ENCODE measurements around the gene SCN11A.

DNA sequence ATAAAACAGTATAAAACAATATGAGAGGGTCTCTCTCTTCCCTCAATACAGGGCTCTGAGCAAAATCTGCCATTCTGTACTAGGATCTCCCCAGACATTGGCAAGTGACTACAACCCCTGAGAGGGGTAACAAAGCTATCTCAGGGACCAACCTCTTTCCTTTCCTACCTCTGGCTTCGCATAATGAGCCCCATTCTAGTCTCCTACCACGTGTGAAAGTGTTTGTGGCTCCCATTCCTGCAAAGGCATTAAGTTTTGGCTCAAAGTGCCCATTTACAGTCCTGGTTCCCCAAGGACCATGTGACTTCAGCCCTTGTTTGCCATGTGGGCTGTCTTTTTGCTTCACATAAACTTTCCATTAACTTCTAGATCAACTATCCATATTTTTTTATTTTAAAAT, 46.4 kb downstream of the SCN11A start:
- TF ChIP-seq, protein P1, sequence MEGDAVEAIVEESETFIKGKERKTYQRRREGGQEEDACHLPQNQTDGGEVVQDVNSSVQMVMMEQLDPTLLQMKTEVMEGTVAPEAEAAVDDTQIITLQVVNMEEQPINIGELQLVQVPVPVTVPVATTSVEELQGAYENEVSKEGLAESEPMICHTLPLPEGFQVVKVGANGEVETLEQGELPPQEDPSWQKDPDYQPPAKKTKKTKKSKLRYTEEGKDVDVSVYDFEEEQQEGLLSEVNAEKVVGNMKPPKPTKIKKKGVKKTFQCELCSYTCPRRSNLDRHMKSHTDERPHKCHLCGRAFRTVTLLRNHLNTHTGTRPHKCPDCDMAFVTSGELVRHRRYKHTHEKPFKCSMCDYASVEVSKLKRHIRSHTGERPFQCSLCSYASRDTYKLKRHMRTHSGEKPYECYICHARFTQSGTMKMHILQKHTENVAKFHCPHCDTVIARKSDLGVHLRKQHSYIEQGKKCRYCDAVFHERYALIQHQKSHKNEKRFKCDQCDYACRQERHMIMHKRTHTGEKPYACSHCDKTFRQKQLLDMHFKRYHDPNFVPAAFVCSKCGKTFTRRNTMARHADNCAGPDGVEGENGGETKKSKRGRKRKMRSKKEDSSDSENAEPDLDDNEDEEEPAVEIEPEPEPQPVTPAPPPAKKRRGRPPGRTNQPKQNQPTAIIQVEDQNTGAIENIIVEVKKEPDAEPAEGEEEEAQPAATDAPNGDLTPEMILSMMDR (IDR thresholded peaks at IDR 0.05), result no peak
- no peak for TF ChIP-seq SIN3A (IDR thresholded peaks at IDR 0.05; ENCODE audit: borderline replicate concordance, insufficient read depth, low read depth, low read length)
- TF ChIP-seq, protein P2, sequence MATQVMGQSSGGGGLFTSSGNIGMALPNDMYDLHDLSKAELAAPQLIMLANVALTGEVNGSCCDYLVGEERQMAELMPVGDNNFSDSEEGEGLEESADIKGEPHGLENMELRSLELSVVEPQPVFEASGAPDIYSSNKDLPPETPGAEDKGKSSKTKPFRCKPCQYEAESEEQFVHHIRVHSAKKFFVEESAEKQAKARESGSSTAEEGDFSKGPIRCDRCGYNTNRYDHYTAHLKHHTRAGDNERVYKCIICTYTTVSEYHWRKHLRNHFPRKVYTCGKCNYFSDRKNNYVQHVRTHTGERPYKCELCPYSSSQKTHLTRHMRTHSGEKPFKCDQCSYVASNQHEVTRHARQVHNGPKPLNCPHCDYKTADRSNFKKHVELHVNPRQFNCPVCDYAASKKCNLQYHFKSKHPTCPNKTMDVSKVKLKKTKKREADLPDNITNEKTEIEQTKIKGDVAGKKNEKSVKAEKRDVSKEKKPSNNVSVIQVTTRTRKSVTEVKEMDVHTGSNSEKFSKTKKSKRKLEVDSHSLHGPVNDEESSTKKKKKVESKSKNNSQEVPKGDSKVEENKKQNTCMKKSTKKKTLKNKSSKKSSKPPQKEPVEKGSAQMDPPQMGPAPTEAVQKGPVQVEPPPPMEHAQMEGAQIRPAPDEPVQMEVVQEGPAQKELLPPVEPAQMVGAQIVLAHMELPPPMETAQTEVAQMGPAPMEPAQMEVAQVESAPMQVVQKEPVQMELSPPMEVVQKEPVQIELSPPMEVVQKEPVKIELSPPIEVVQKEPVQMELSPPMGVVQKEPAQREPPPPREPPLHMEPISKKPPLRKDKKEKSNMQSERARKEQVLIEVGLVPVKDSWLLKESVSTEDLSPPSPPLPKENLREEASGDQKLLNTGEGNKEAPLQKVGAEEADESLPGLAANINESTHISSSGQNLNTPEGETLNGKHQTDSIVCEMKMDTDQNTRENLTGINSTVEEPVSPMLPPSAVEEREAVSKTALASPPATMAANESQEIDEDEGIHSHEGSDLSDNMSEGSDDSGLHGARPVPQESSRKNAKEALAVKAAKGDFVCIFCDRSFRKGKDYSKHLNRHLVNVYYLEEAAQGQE (IDR thresholded peaks at IDR 0.05; ENCODE audit: insufficient read depth in 1 of 2, low read depth in 2 of 2, low read length in 1 of 2), result no peak
